COR-L47 (cell line): ENCODE results near the gene GOSR1.
"Not testable (repeated sequence)": the region's sequence is repeated elsewhere in the genome, so short reads cannot be mapped to it uniquely, and the experiment has no call there.

ENCODE experiments used
- DNase-seq: peaks from one replicate; lab custom pipeline; 2025; lab: John Stamatoyannopoulos, UW

GOSR1 gene

GRCh38 chr17:30505868-30506417 is 28.7 kb downstream of the GOSR1 start:
- DNase-seq = no peak

GRCh38 chr17:30506481-30506880 is 29.3 kb downstream of the GOSR1 start:
- no peak for DNase-seq

GRCh38 chr17:30513346-30513745 is 36.1 kb downstream of the GOSR1 start:
- DNase-seq = no peak

GRCh38 chr17:30514895-30515596 is 37.8 kb downstream of the GOSR1 start:
- no peak for DNase-seq

- DNase-seq = no peak
Observed at GRCh38 chr17:30517786-30518185, 40.6 kb downstream of the GOSR1 start.

GRCh38 chr17:30519166-30519565 is 42.0 kb downstream of the GOSR1 start:
- no peak for DNase-seq

GRCh38 chr17:30519707-30520106 is 42.5 kb downstream of the GOSR1 start:
- no peak for DNase-seq

- no peak for DNase-seq
Observed at GRCh38 chr17:30520436-30520835, 43.2 kb downstream of the GOSR1 start.

- DNase-seq = no peak
Observed at GRCh38 chr17:30520882-30521281, 43.7 kb downstream of the GOSR1 start.

GRCh38 chr17:30521766-30522165 is 44.6 kb downstream of the GOSR1 start:
- DNase-seq = no peak

- DNase-seq = not testable (repeated sequence)
Observed at GRCh38 chr17:30523236-30523635, 46.0 kb downstream of the GOSR1 start.

- no peak for DNase-seq
Observed at GRCh38 chr17:30524847-30525246, 47.6 kb downstream of the GOSR1 start.

- DNase-seq = no peak
Observed at GRCh38 chr17:30526401-30526800, 49.2 kb downstream of the GOSR1 start.

GRCh38 chr17:30528701-30529100 is 51.5 kb downstream of the GOSR1 start:
- not testable (repeated sequence) for DNase-seq

GRCh38 chr17:30530346-30531025 is 53.3 kb downstream of the GOSR1 start:
- DNase-seq = no peak

GRCh38 chr17:30532871-30533270 is 55.7 kb downstream of the GOSR1 start:
- DNase-seq = no peak

GRCh38 chr17:30534298-30534697 is 57.1 kb downstream of the GOSR1 start:
- DNase-seq = no peak

- no peak for DNase-seq
Observed at GRCh38 chr17:30534938-30535921, 58.0 kb downstream of the GOSR1 start.

- not testable (repeated sequence) for DNase-seq
Observed at GRCh38 chr17:30536846-30537245, 59.6 kb downstream of the GOSR1 start.

GRCh38 chr17:30537667-30538066 is 60.5 kb downstream of the GOSR1 start:
- DNase-seq = not testable (repeated sequence)

GRCh38 chr17:30541802-30542201 is 64.6 kb downstream of the GOSR1 start:
- no peak for DNase-seq

- DNase-seq = no peak
Observed at GRCh38 chr17:30543456-30543855, 66.2 kb downstream of the GOSR1 start.
